ENCODE results near the gene SDC1.

SDC1 gene

GRCh38 chr2:20218331-20219320 is 6.3 kb downstream of the SDC1 start:
- DNase-seq (ENCODE audit: low read depth, low spot score): no peak
- no peak overlapping the region for H3K4me3 ChIP-seq (ENCODE audit: low read depth, low read length)
- in situ Hi-C loops (cut with HindIII; ENCODE audit: low sequenced_read_pairs): no loop called here
- no peak for TF ChIP-seq CTCF (IDR thresholded peaks at IDR 0.05; ENCODE audit: low read depth, low read length)

GRCh38 chr2:20217041-20217970 is 7.6 kb downstream of the SDC1 start:
- no peak for TF ChIP-seq CTCF (IDR thresholded peaks at IDR 0.05; ENCODE audit: low read depth, low read length)
- no peak overlapping the region for H3K4me3 ChIP-seq (ENCODE audit: low read depth, low read length)
- peak; percentile 17 for DNase-seq (ENCODE audit: low read depth, low spot score)
- in situ Hi-C loops (cut with HindIII; ENCODE audit: low sequenced_read_pairs): no loop called here

- TF ChIP-seq CTCF (IDR thresholded peaks at IDR 0.05; ENCODE audit: low read depth, low read length): no peak
- in situ Hi-C loops (cut with HindIII; ENCODE audit: low sequenced_read_pairs): no loop called here
- no peak overlapping the region for H3K4me3 ChIP-seq (ENCODE audit: low read depth, low read length)
- no peak for DNase-seq (ENCODE audit: low read depth, low spot score)
These were observed 8.6 kb downstream of the SDC1 start for GRCh38 chr2:20216130-20217025.

- H3K4me3 ChIP-seq (ENCODE audit: low read depth, low read length): no peak overlapping the region
- DNase-seq (ENCODE audit: low read depth, low spot score): no peak
- in situ Hi-C loops (cut with HindIII; ENCODE audit: low sequenced_read_pairs): no loop called here
- TF ChIP-seq CTCF (IDR thresholded peaks at IDR 0.05; ENCODE audit: low read depth, low read length): no peak
These were observed 9.5 kb downstream of the SDC1 start for GRCh38 chr2:20215183-20216040.

GRCh38 chr2:20214566-20215182 is 10.3 kb downstream of the SDC1 start:
- TF ChIP-seq CTCF (IDR thresholded peaks at IDR 0.05; ENCODE audit: low read depth, low read length): no peak
- no peak for DNase-seq (ENCODE audit: low read depth, low spot score)
- in situ Hi-C loops (cut with HindIII; ENCODE audit: low sequenced_read_pairs): no loop called here
- no peak overlapping the region for H3K4me3 ChIP-seq (ENCODE audit: low read depth, low read length)

Measured in astrocyte of the spinal cord (primary cell).